HEK293 (cell line): Measurements from ENCODE around the gene NCKAP5.

Source experiments
- CTCF ChIP-seq: fragments of 450-650 bp; formaldehyde crosslinking; IDR thresholded peaks from 2 replicates; pipeline ENCODE4 v1.5.1; 2016; ENCODE audit warnings: missing biosample characterization, missing genetic modification characterization
- HOXA7 ChIP-seq: sonication (generic); formaldehyde crosslinking; IDR thresholded peaks from 2 replicates; pipeline ENCODE4 v1.8.1; 2022; ENCODE audit warnings: missing genetic modification reagents, borderline replicate concordance
- TCF7L2 ChIP-seq: IDR thresholded peaks from 2 replicates; pipeline ENCODE4 v1.6.1; 2011; ENCODE audit warnings: low read depth, mild to moderate bottlenecking, inconsistent platforms, low read length, moderate library complexity, borderline replicate concordance
- ZBTB20 ChIP-seq: fragments of 450-650 bp; formaldehyde crosslinking; IDR thresholded peaks from 2 replicates; pipeline ENCODE4 v1.5.1; 2016; ENCODE audit warnings: missing biosample characterization, missing genetic modification characterization
- ZNF140 ChIP-seq: fragments of 450-650 bp; formaldehyde crosslinking; IDR thresholded peaks from 2 replicates; pipeline ENCODE4 v1.5.1; 2016; ENCODE audit warnings: missing biosample characterization, missing genetic modification characterization
- ZNF302 ChIP-seq: fragments of 450-650 bp; formaldehyde crosslinking; IDR thresholded peaks from 2 replicates; pipeline ENCODE4 v1.5.1; 2016; ENCODE audit warnings: missing biosample characterization, missing genetic modification characterization, low read depth
- ZNF311 ChIP-seq: fragments of 450-650 bp; formaldehyde crosslinking; IDR thresholded peaks from 2 replicates; pipeline ENCODE4 v1.5.1; 2017; ENCODE audit warnings: missing biosample characterization, missing genetic modification characterization, borderline replicate concordance
- ZNF433 ChIP-seq: fragments of 450-650 bp; formaldehyde crosslinking; IDR thresholded peaks from 2 replicates; pipeline ENCODE4 v1.5.1; 2016; ENCODE audit warnings: missing biosample characterization, missing genetic modification characterization, low read depth
- ZNF560 ChIP-seq: fragments of 450-650 bp; formaldehyde crosslinking; IDR thresholded peaks from 2 replicates; pipeline ENCODE4 v1.5.1; 2017; ENCODE audit warnings: missing biosample characterization, missing genetic modification characterization, borderline replicate concordance

GRCh38 chr2:133138693-133139092 lies 429.6 kb downstream of the NCKAP5 start:
- TF ChIP-seq CTCF (tag by site-specific recombination) = no peak
- no peak for TF ChIP-seq ZBTB20
- no peak for TF ChIP-seq ZNF433
- TF ChIP-seq ZNF560 (tag by site-specific recombination) = no peak
- no peak for TF ChIP-seq ZNF311
- TF ChIP-seq HOXA7 (CRISPR knock-in tag) = no peak
- no peak for TF ChIP-seq ZNF140 (tag by site-specific recombination)
- TF ChIP-seq TCF7L2 = no peak
- no peak for TF ChIP-seq ZNF302 (tag by site-specific recombination)
